Uterus (tissue), 2 donors: ENCODE data around the gene ZSCAN25.

Source experiments
- POLR2A ChIP-seq, 2 donors: fragments of 450-650 bp; IDR thresholded peaks; one replicate each; pipeline ENCODE4 v1.6.1; 2016; ENCODE audit warnings: antibody characterized with exemption in 2 of 2, mild to moderate bottlenecking in 1 of 2, moderate library complexity in 1 of 2
- TF ChIP-seq, protein P1 (sequence below), 4 experiments: fragments of 200-600 bp in 2 of 4; fragments of 450-650 bp in 2 of 4; sonication (generic) in 2 of 4; IDR thresholded peaks; one replicate each; pipeline ENCODE4 v1.5.1; 2016 to 2019; ENCODE audit warnings: antibody characterized with exemption in 4 of 4, mild to moderate bottlenecking in 2 of 4, moderate library complexity in 1 of 4

DNA sequence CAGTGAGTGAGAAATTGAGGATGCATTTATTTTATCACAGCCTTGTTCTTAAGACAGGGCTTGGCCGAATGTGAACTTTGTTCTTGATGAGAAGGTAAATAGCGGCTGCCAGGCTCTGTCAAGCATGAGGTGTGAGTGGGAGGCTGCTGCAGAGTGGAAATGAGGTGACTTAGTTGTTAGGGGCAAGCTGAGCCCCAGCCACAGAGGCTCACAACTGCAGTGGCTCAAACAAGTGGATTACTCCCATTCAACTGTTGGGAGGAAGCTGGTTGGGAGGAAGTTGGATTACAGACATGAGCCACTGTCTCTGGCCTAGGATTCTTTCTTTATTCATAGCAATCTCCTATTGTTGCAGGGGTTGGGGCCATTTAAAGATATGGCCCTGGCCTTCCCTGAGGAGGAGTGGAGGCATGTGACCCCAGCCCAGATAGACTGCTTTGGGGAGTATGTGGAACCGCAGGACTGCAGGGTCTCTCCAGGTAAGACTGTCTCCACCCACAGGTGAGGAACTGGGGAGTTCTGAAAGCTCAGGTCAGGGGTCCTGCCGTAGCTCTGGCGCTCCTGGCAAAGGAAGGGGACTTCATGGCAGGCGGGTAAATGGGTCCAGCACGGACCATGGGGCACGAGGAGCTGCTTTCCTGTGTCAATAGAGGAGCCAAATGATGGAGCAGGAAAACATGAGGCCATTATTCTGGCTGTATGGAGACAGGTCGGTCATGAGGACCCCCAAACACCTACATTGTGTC lies 7.1 kb downstream of the ZSCAN25 start:
- TF ChIP-seq, protein P1, sequence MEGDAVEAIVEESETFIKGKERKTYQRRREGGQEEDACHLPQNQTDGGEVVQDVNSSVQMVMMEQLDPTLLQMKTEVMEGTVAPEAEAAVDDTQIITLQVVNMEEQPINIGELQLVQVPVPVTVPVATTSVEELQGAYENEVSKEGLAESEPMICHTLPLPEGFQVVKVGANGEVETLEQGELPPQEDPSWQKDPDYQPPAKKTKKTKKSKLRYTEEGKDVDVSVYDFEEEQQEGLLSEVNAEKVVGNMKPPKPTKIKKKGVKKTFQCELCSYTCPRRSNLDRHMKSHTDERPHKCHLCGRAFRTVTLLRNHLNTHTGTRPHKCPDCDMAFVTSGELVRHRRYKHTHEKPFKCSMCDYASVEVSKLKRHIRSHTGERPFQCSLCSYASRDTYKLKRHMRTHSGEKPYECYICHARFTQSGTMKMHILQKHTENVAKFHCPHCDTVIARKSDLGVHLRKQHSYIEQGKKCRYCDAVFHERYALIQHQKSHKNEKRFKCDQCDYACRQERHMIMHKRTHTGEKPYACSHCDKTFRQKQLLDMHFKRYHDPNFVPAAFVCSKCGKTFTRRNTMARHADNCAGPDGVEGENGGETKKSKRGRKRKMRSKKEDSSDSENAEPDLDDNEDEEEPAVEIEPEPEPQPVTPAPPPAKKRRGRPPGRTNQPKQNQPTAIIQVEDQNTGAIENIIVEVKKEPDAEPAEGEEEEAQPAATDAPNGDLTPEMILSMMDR (IDR thresholded peaks at IDR 0.05) = no peak
- no peak for TF ChIP-seq POLR2A (IDR thresholded peaks at IDR 0.05)
